HEK293T (cell line): Measurements from ENCODE around the gene SMAD3.

Experiments used
- SP1 ChIP-seq: fragments of 450-650 bp; IDR thresholded peaks from 2 replicates; pipeline ENCODE4 v1.6.1; 2017
- SUZ12 ChIP-seq: fragments of 450-650 bp; IDR thresholded peaks from 2 replicates; pipeline ENCODE4 v1.6.1; 2016; ENCODE audit warnings: mild to moderate bottlenecking

DNA sequence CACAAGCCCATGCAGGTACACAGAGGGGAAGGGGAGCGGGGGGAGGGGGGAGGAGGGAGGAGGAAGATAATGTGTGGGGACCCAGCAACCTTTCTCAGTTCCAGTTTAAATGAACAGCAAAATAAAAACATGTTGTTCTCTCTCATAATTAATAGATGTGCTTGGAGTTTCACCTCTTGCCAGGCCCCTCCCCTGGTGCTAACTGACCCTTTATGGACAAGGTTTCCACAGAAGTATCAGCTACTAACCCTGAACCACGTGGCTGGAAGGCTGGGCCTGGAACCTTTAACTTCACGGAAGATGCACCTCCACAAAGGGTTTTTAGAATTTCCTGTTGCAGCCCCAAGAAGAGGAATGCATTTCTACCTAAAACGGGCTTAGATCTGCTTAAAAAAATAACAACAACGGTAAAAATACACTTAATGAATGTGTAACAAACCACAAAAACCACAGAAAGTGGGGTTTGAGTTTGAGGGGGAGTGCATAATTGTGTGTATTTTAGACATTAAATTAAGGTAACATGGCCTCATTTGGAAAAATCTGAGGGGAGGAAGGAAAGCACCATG is 14.8 kb upstream of the SMAD3 start:
- TF ChIP-seq SUZ12 (no peak), SP1 (no peak)
